K562 (cell line): Measurements from ENCODE around the gene PIN1. TPM values are rescaled to one million over a fixed set of nuclear protein-coding genes. Genes with fewer than 3 reads are reported as not detected.

ENCODE experiments used
- ATAC-seq: fragments of 200-7000 bp; cut with Tn5 transposase; 3 replicates; pipeline ENCODE4 v1.9.1; 2020; ENCODE audit warnings: moderate library complexity
- BruUV-seq: library from RNA; stranded (reverse); fragments of 400-500 nt; replicated peaks from 2 replicates; lab custom pipeline; 2021; lab: Mats Ljungman, UMichigan
- CTCF ChIA-PET: fragments of 300-600 bp; formaldehyde crosslinking; extraction: SDS; loops from one replicate; lab custom pipeline; 2021; ENCODE audit warnings: low intra/inter-chr PET ratio; lab: Yijun Ruan, JAX
- POLR2A ChIA-PET: fragments of 300-600, 350-650 bp; sonication (Branson Sonifier 250); formaldehyde crosslinking; extraction: SDS; loops from one replicate; lab custom pipeline; 2021; ENCODE audit warnings: antibody characterized with exemption, inconsistent platforms; lab: Yijun Ruan, JAX
- DNase-seq, 4 experiments: peaks; one replicate each; pipeline versions ENCODE4 v3.0.0 to v3.0.0-alpha.2; 2011 to 2018; ENCODE audit warnings: low spot score in 3 of 4, mixed read lengths in 3 of 4; ENCODE audit errors: extremely low read depth in 1 of 4
- FAIRE-seq: peaks from 2 replicates; lab custom pipeline; 2011; peaks lifted over from hg19 to GRCh38; lab: Jason Lieb, UNC
- H2AFZ ChIP-seq: 2 replicates; pipeline ENCODE4 v1.6.0; 2011; ENCODE audit warnings: low read depth, low read length, control low read depth, inconsistent platforms
- H3K27ac ChIP-seq: fragments of 200-600 bp; 3 replicates; pipeline ENCODE4 v1.8.0; 2011; ENCODE audit warnings: low read depth, mild to moderate bottlenecking, control low read depth, inconsistent platforms, low read length, moderate library complexity, mixed read lengths; ENCODE audit errors: extremely low read depth
- H3K27me3 ChIP-seq, 2 experiments: fragments of 300-600 bp in 1 of 2; 2 replicates in 1 of 2; 3 replicates in 1 of 2; pipeline versions ENCODE4 v1.6.0 to v1.8.0; 2011; ENCODE audit warnings: inconsistent platforms in 2 of 2, low read length in 2 of 2, mild to moderate bottlenecking in 1 of 2, mixed read lengths in 1 of 2, moderate library complexity in 1 of 2; ENCODE audit not compliant: control insufficient read depth in 2 of 2, insufficient read depth in 2 of 2
- H3K36me3 ChIP-seq: fragments of 300-600 bp; 3 replicates; pipeline ENCODE4 v1.8.0; 2011; ENCODE audit warnings: mild to moderate bottlenecking, low read length, inconsistent platforms; ENCODE audit not compliant: control insufficient read depth, insufficient read depth
- H3K4me1 ChIP-seq, 2 experiments: fragments of 200-600 bp in 1 of 2; replicated peaks in 1 of 2; 2 replicates in 1 of 2; 3 replicates in 1 of 2; pipeline versions ENCODE4 v1.5.1 to v1.8.0; 2011; ENCODE audit warnings: inconsistent platforms in 2 of 2, low read length in 2 of 2, mild to moderate bottlenecking in 1 of 2, mixed read lengths in 1 of 2, moderate library complexity in 1 of 2; ENCODE audit not compliant: control insufficient read depth in 2 of 2, insufficient read depth in 2 of 2
- H3K4me2 ChIP-seq: 2 replicates; pipeline ENCODE4 v1.6.1; 2011; ENCODE audit warnings: low read length, control low read depth, inconsistent platforms, mixed read lengths; ENCODE audit not compliant: insufficient read depth
- H3K4me3 ChIP-seq: fragments of 200-600 bp; sonication (generic), shearing (Covaris generic); 2 replicates; pipeline ENCODE4 v1.5.1; 2016; ENCODE audit warnings: control low read depth, inconsistent platforms
- H3K79me2 ChIP-seq: fragments of 200-600 bp; 3 replicates; pipeline ENCODE4 v1.8.0; 2011; ENCODE audit warnings: low read length, inconsistent platforms; ENCODE audit not compliant: control insufficient read depth, insufficient read depth
- H3K9ac ChIP-seq, 2 experiments: 2 replicates each; pipeline versions ENCODE4 v1.6.0 to v1.6.1; 2011; ENCODE audit warnings: low read depth in 2 of 2, low read length in 2 of 2, control low read depth in 1 of 2, inconsistent platforms in 1 of 2, mild to moderate bottlenecking in 1 of 2, mixed read lengths in 1 of 2; ENCODE audit not compliant: insufficient read depth in 1 of 2
- H3K9me1 ChIP-seq: one replicate; pipeline ENCODE4 v1.6.0; 2011; ENCODE audit warnings: inconsistent platforms, mild to moderate bottlenecking, low read length, moderate library complexity; ENCODE audit not compliant: control insufficient read depth, insufficient read depth
- H3K9me3 ChIP-seq: replicated peaks from 2 replicates; pipeline ENCODE4 v1.5.1; 2011; ENCODE audit warnings: low read depth, low read length, inconsistent platforms; ENCODE audit not compliant: control insufficient read depth, insufficient read depth
- H4K20me1 ChIP-seq: replicated peaks from 2 replicates; pipeline ENCODE4 v1.6.1; 2011; ENCODE audit warnings: low read length, inconsistent platforms, mixed read lengths; ENCODE audit not compliant: control insufficient read depth, insufficient read depth
- AFF4 ChIP-seq: sonication (generic); formaldehyde crosslinking; IDR thresholded peaks from 2 replicates; pipeline ENCODE4 v1.8.0; 2023; ENCODE audit warnings: mild to moderate bottlenecking, missing genetic modification reagents
- CBFA2T2 ChIP-seq: fragments of 450-650 bp; conservative IDR thresholded peaks from 2 replicates; pipeline ENCODE4 v1.6.1; 2017; ENCODE audit warnings: mild to moderate bottlenecking
- CBFB ChIP-seq: sonication (generic); formaldehyde crosslinking; IDR thresholded peaks from 2 replicates; pipeline ENCODE4 v1.4.0; 2020; ENCODE audit warnings: mild to moderate bottlenecking, missing genetic modification reagents
- CEBPB ChIP-seq: fragments of 450-650 bp; IDR thresholded peaks from 2 replicates; pipeline ENCODE4 v1.6.1; 2016; ENCODE audit warnings: missing genetic modification characterization, missing compliant biosample characterization
- KAT7 ChIP-seq: sonication (generic); formaldehyde crosslinking; IDR thresholded peaks from 2 replicates; pipeline ENCODE4 v1.8.0; 2022; ENCODE audit warnings: missing genetic modification reagents, mild to moderate bottlenecking, borderline replicate concordance
- RCOR1 ChIP-seq, 2 experiments: IDR thresholded peaks; 2 replicates each; pipeline ENCODE4 v1.6.1; 2012; ENCODE audit warnings: low read depth in 2 of 2, low read length in 2 of 2, borderline replicate concordance in 1 of 2, improper control_type of control experiment in 1 of 2
- RFX1 ChIP-seq: fragments of 450-650 bp; IDR thresholded peaks from 2 replicates; pipeline ENCODE4 v1.6.1; 2016; ENCODE audit warnings: mild to moderate bottlenecking, moderate library complexity
- SREBF1 ChIP-seq: fragments of 150-350 bp; IDR thresholded peaks from 2 replicates; pipeline ENCODE4 v1.6.1; 2014; ENCODE audit warnings: antibody characterized with exemption, low read depth, low read length, borderline replicate concordance
- ZC3H4 ChIP-seq: sonication (generic); formaldehyde crosslinking; IDR thresholded peaks from 2 replicates; pipeline ENCODE4 v1.9.0; 2021; ENCODE audit warnings: missing genetic modification reagents, borderline replicate concordance
- ZNF175 ChIP-seq: fragments of 200-800 bp; sonication (Bioruptor generic); IDR thresholded peaks from 2 replicates; pipeline ENCODE4 v1.6.1; 2016; ENCODE audit warnings: low read depth, mild to moderate bottlenecking, missing genetic modification characterization, missing compliant biosample characterization
- ZNF766 ChIP-seq: fragments of 200-800 bp; sonication (Bioruptor generic); conservative IDR thresholded peaks from 2 replicates; pipeline ENCODE4 v1.6.1; 2016; ENCODE audit warnings: missing genetic modification characterization, missing compliant biosample characterization
- WGBS: fragments of 100-300 bp; shearing (Covaris generic); methylation state at CpG from one replicate; pipeline ENCODE4 v1.1.6; 2016; ENCODE audit warnings: low coverage, mixed read lengths; ENCODE audit not compliant: insufficient coverage; ENCODE audit errors: missing lambda C conversion rate; 5-methylcytosine and 5-hydroxymethylcytosine counted together
- in situ Hi-C: fragments of 300-500 bp; cut with MboI; formaldehyde crosslinking; loops from 4 replicates; pipeline ENCODE4 v1.15.0; 2018; ENCODE audit warnings: inconsistent platforms, mixed read lengths
- intact Hi-C: fragments of 100-400 bp; cut with micrococcal nuclease; formaldehyde crosslinking; loops from 2 replicates; pipeline ENCODE4 v1.14.2; 2022
- polyA plus RNA-seq, 8 experiments: library from polyadenylated mRNA; depleted of rRNA in 4 of 8; stranded (reverse) in 5 of 8; unstranded in 3 of 8; fragments of >200 nt; fragmentation: Nextera tagmentation in 2 of 8; fragmentation: Illumina TruSeq in 1 of 8; extraction: Ambion mirVana in 2 of 8; extraction: Trizol in 1 of 8; gene quantifications; 2 replicates each; pipeline versions ENCODE4 v1.2.1 to v1.2.3, GENCODE V29; 2011 to 2014; ENCODE audit warnings: inconsistent platforms in 1 of 8, missing spikeins in 1 of 8
- total RNA-seq, 7 experiments: library from RNA; depleted of rRNA in 6 of 7; stranded (reverse); fragments of >200 nt in 6 of 7; fragmentation: Illumina TruSeq in 2 of 7; extraction: Trizol in 2 of 7; gene quantifications; 2 replicates each; pipeline versions ENCODE4 v1.2.1 to v1.2.3, GENCODE V29; 2011 to 2021; ENCODE audit warnings: low replicate concordance in 1 of 7

PIN1 gene
- total and polyA plus RNA-seq, 9 of the 15 experiments (the other 6 are each of a cell fraction or from before 2014, with no cell fraction given) = 1.6 to 178 (median 42.5) TPM

GRCh38 chr19:9801976-9802375 is 33.1 kb upstream of the PIN1 start:
- H3K27ac ChIP-seq = no peak overlapping the region
- no peaks in the 10 kb centered on the region for H4K20me1 ChIP-seq
- FAIRE-seq = no peak
- CTCF ChIA-PET = no interaction called here
- H3K4me3 ChIP-seq = no peak overlapping the region
- no peak for TF ChIP-seq RCOR1 (IDR thresholded peaks at IDR 0.05; ENCODE audit: borderline replicate concordance in 1 of 2, low read depth in 2 of 2, low read length in 2 of 2)
- TF ChIP-seq AFF4 (CRISPR knock-in tag) = no peak
- no peak for TF ChIP-seq ZNF766
- TF ChIP-seq ZC3H4 (CRISPR knock-in tag) = no peak
- TF ChIP-seq KAT7 (CRISPR knock-in tag) = no peak
- TF ChIP-seq CBFA2T2 = no peak
- TF ChIP-seq CBFB (CRISPR knock-in tag) = no peak
- no peak for TF ChIP-seq SREBF1
- TF ChIP-seq RFX1 = no peak
- TF ChIP-seq ZNF175 (CRISPR knock-in tag) = no peak
- no peak for TF ChIP-seq CEBPB (tag)
- WGBS = 74% methylated on average over 10 of the region's 10 CpGs
- BruUV-seq = no TSS peak
- intact Hi-C loops = no loop called here
- H3K79me2 ChIP-seq = no peaks in the 10 kb centered on the region
- H3K4me2 ChIP-seq = no peak overlapping the region
- H3K27me3 ChIP-seq = no peaks in the 10 kb centered on the region
- peak; percentile 53; the same call in 2 of the 3 replicates for ATAC-seq
- no peaks in the 10 kb centered on the region for H3K4me1 ChIP-seq
- peak in 2 of 4 experiments; percentile 37 to 38 for DNase-seq
- H3K9ac ChIP-seq = no peak overlapping the region
- H3K9me3 ChIP-seq = no peaks in the 10 kb centered on the region
- H3K36me3 ChIP-seq = peaks cover 3% of the 10 kb centered on the region; the same call in 1 of the 3 replicates
- POLR2A ChIA-PET = no interaction called here
- H3K9me1 ChIP-seq = no peaks in the 10 kb centered on the region
- in situ Hi-C loops = no loop called here
- no peak overlapping the region for H2AFZ ChIP-seq
